Gastrocnemius medialis (tissue), 4 donors: ENCODE measurements around the gene REX1BD. TPM values are rescaled to one million over a fixed set of nuclear protein-coding genes. Genes with fewer than 3 reads are reported as not detected.
"Not testable (repeated sequence)": the region's sequence is repeated elsewhere in the genome, so short reads cannot be mapped to it uniquely, and the experiment has no call there.

Source experiments
- ATAC-seq, 2 donors: fragments of 150-250 bp; one replicate each; pipeline ENCODE4 v1.9.1; 2016
- DNase-seq, 2 donors: peaks; one replicate each; pipeline ENCODE4 v3.0.0-alpha.2; 2019
- H3K27ac ChIP-seq, 4 donors: fragments of 200-600 bp; sonication (generic); 1 replicate in 1 of 4; 2 replicates in 3 of 4; pipeline ENCODE4 v1.5.1; 2016 to 2018; ENCODE audit warnings: mild to moderate bottlenecking in 2 of 4, moderate library complexity in 1 of 4
- H3K27me3 ChIP-seq, 3 donors: fragments of 200-600 bp; sonication (generic) in 2 of 3; 1 replicate in 1 of 3; 2 replicates in 2 of 3; pipeline versions ENCODE4 v1.5.1 to v1.6.0; 2016 to 2019; ENCODE audit warnings: mild to moderate bottlenecking in 1 of 3, moderate library complexity in 1 of 3
- H3K36me3 ChIP-seq, 2 donors: fragments of 200-600 bp; sonication (generic) in 1 of 2; one replicate each; pipeline ENCODE4 v1.5.1; 2017 to 2018
- H3K4me1 ChIP-seq, 2 donors: fragments of 200-600 bp; sonication (generic) in 1 of 2; one replicate each; pipeline ENCODE4 v1.5.1; 2016 to 2017; ENCODE audit warnings: mild to moderate bottlenecking in 2 of 2
- H3K4me3 ChIP-seq, 4 donors: fragments of 200-600 bp; sonication (generic) in 3 of 4; 1 replicate in 1 of 4; 2 replicates in 3 of 4; pipeline ENCODE4 v1.5.1; 2016 to 2019; ENCODE audit warnings: mild to moderate bottlenecking in 2 of 4
- H3K9me3 ChIP-seq, 3 donors: fragments of 200-600 bp; sonication (generic) in 2 of 3; 1 replicate in 1 of 3; 2 replicates in 2 of 3; pipeline ENCODE4 v1.5.1; 2016 to 2019
- POLR2A ChIP-seq, 2 donors: fragments of 450-650 bp; IDR thresholded peaks; one replicate each; pipeline ENCODE4 v1.6.1; 2017; ENCODE audit warnings: antibody characterized with exemption in 2 of 2, mild to moderate bottlenecking in 2 of 2, moderate library complexity in 2 of 2
- in situ Hi-C, 4 donors: fragments of 200-750 bp; cut with MboI; loops; one replicate each; pipeline versions ENCODE4 v1.15.0 to v1.8.0; 2017; ENCODE audit warnings: low sequenced_read_pairs in 4 of 4
- intact Hi-C: fragments of 100-400 bp; cut with DNase I; formaldehyde crosslinking; loops from one replicate; pipeline ENCODE4 v1.15.1; 2023; ENCODE audit warnings: low total_unique reads
- total RNA-seq, 4 donors: library from RNA; depleted of rRNA; stranded (reverse); fragments of >200 nt; gene quantifications; one replicate each; pipeline versions ENCODE4 v1.1.0 to v1.2.3, GENCODE V29; 2016
- TF ChIP-seq, protein P1 (sequence below), 5 experiments: fragments of 450-650 bp in 3 of 5; fragments of 200-600 bp in 2 of 5; sonication (generic) in 2 of 5; IDR thresholded peaks in 4 of 5; conservative IDR thresholded peaks in 1 of 5; 1 replicate in 4 of 5; 2 replicates in 1 of 5; pipeline ENCODE4 v1.5.1; 2016 to 2019; ENCODE audit warnings: antibody characterized with exemption in 5 of 5, mild to moderate bottlenecking in 3 of 5, moderate library complexity in 3 of 5

REX1BD gene
- 100 to 1,000 TPM; 163 to 337 (median 187) TPM for total RNA-seq

GRCh38 chr19:18588611-18589379 is at the start of gene REX1BD:
REX1BD (plus strand) TSS chr19:18588798; CDS start chr19:18588802, 4 bp downstream.
- DNase-seq, result peak; percentile 55 to 76
- intact Hi-C loops, result loop anchor here (2.0 kb wide), 2 partner anchors 90 to 138 kb away; no protein-coding TSS in a partner anchor
- peak; percentile 81 for ATAC-seq
- Histone ChIP-seq H3K9me3 (no peaks in the 10 kb centered on the region), H3K4me3 (peak within 1 kb of the TSS; percentile 67 to 100 (median 88)), H3K27me3 (no peaks in the 10 kb centered on the region), H3K36me3 (peaks cover 0 to 12% of the 10 kb centered on the region in 2 donors), H3K4me1 (peaks cover 17 to 19% of the 10 kb centered on the region in 2 donors), H3K27ac (peak within 1 kb of the TSS; percentile 84 to 96 (median 94))
- TF ChIP-seq, protein P1, sequence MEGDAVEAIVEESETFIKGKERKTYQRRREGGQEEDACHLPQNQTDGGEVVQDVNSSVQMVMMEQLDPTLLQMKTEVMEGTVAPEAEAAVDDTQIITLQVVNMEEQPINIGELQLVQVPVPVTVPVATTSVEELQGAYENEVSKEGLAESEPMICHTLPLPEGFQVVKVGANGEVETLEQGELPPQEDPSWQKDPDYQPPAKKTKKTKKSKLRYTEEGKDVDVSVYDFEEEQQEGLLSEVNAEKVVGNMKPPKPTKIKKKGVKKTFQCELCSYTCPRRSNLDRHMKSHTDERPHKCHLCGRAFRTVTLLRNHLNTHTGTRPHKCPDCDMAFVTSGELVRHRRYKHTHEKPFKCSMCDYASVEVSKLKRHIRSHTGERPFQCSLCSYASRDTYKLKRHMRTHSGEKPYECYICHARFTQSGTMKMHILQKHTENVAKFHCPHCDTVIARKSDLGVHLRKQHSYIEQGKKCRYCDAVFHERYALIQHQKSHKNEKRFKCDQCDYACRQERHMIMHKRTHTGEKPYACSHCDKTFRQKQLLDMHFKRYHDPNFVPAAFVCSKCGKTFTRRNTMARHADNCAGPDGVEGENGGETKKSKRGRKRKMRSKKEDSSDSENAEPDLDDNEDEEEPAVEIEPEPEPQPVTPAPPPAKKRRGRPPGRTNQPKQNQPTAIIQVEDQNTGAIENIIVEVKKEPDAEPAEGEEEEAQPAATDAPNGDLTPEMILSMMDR (IDR thresholded peaks at IDR 0.05 in 4 of 5, conservative IDR thresholded peaks at IDR 0.05 in 1 of 5), result peak; percentile 85 to 94 (median 89)
- peak; percentile 34 to 52 for TF ChIP-seq POLR2A (IDR thresholded peaks at IDR 0.05)
- in situ Hi-C loops, result loop anchor here in 1 of 4 donors (25.0 kb wide), 1 partner anchor 249 kb away; the partner anchor contains the start of gene UPF1

DNA sequence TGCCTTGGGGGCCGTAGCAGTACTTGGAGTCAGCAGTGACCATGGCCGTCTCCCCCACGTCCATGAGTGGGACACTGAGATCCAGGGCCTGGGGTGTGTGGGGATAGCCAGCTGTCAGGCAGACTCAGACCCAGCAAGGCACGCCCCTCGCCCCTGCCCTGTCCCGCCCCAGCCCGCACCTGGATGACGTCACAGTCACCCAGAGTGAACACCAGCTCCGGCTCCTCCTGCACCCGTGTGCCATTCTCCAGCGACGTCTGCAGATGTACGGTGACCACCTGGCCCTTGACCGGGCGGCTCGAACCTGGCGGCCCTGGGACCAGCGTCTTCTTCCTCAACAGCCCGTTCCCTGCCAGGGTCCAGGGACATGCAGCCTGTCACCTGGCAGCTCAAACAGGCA is 49.2 kb upstream of the REX1BD start:
- intact Hi-C loops (no loop called here), in situ Hi-C loops (no loop called here)
- Histone ChIP-seq H3K27ac (no peak overlapping the region), H3K4me3 (no peak overlapping the region), H3K36me3 (peaks cover 0 to 56% of the 10 kb centered on the region in 2 donors), H3K4me1 (peaks cover 14 to 16% of the 10 kb centered on the region in 2 donors), H3K9me3 (no peaks in the 10 kb centered on the region), H3K27me3 (no peaks in the 10 kb centered on the region)
- DNase-seq, result no peak
- ATAC-seq, result no peak
- TF ChIP-seq, protein P1 (IDR thresholded peaks at IDR 0.05 in 4 of 5, conservative IDR thresholded peaks at IDR 0.05 in 1 of 5), result no peak
- no peak for TF ChIP-seq POLR2A (IDR thresholded peaks at IDR 0.05)

DNA sequence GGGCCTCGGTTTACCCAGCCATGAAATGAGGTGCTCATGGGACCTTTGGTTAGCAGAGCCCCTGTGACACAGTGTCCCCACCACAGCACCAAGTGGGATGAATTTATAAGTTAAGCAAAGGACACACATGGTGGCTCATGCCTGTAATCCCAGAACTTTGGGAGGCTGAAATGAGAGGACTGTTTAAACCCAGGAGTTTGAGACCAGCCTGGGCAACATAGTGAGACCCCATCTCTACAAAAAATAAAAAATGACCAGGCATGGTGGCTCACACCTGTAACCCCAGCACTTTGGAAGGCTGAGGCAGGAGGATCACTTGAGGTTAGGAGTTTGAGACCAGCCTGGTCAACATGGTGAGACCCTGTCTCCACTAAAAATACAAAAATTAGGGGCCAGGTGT is 48.4 kb upstream of the REX1BD start:
- H3K27me3 ChIP-seq, ATAC-seq, intact Hi-C loops, H3K9me3 ChIP-seq, H3K4me3 ChIP-seq, in situ Hi-C loops, H3K27ac ChIP-seq, DNase-seq: not testable (repeated sequence)
- Histone ChIP-seq H3K36me3 (peaks cover 0 to 51% of the 10 kb centered on the region in 2 donors), H3K4me1 (peaks cover 14 to 16% of the 10 kb centered on the region in 2 donors)

GRCh38 chr19:18541258-18541991 is 47.2 kb upstream of the REX1BD start:
- in situ Hi-C loops, result no loop called here

More at GRCh38 chr19:18541258-18541991, 47.2 kb upstream of the REX1BD start:
- no peaks in the 10 kb centered on the region for H3K9me3 ChIP-seq
- no peak for TF ChIP-seq POLR2A (IDR thresholded peaks at IDR 0.05)
- TF ChIP-seq, protein P1 (IDR thresholded peaks at IDR 0.05 in 4 of 5, conservative IDR thresholded peaks at IDR 0.05 in 1 of 5), result no peak
- DNase-seq (no peak), ATAC-seq (no peak)
- H3K36me3 ChIP-seq, result peaks cover 0 to 45% of the 10 kb centered on the region in 2 donors
- intact Hi-C loops, result no loop called here
- H3K27ac ChIP-seq, result peak overlapping the region; percentile 93 to 95 (median 93)
- H3K27me3 ChIP-seq, result no peaks in the 10 kb centered on the region
- H3K4me1 ChIP-seq, result peaks cover 14 to 16% of the 10 kb centered on the region in 2 donors
- no peak overlapping the region for H3K4me3 ChIP-seq
